ENCODE measurements around the gene NEK8. TPM values are rescaled to one million over a fixed set of nuclear protein-coding genes. Genes with fewer than 3 reads are reported as not detected.

NEK8 gene
- total RNA-seq, 1 donor from 2014 or later, result 8.4 TPM

DNA sequence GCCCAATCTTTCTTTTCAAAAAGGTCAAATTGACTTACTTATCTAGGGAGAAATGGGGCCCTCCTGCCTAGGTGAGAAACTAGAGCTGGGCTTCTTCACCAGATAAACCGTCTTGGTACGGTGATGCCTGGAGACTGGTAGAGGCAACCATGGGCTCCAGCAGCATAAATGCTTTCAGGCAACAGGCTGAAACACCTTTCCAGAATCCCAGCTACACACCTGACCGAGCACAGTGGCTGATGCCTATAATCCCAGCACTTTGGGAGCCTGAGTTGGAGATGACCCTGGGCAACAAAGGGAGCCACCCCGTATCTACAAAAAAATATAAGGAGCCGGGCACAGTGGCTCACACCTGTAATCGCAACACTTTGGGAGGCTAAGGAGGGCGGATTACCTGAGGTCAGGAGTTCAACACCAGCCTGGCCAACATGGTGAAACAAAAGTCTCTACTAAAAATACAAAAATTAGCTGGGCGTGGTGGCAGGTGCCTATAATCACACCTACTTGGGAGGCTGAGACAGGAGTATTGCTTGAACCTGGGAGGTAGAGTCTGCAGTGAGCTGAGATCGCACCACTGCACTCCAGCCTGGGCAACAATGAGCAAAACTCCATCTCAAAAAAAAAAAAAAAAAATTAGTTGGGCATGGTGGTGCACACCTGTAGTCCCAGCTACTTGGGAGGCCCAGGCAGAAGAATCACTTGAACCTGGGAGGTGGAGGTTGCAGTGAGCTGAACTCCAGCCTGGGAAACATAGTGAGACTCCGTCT lies 23.2 kb downstream of the NEK8 start:
- no peak for TF ChIP-seq CTCF (conservative IDR thresholded peaks at IDR 0.05; ENCODE audit: low read depth, low read length)
- no peak overlapping the region for H3K4me3 ChIP-seq (ENCODE audit: low read depth, low read length)
- DNase-seq (ENCODE audit: low read depth), result no peak

- DNase-seq (ENCODE audit: low read depth), result no peak
- TF ChIP-seq CTCF (conservative IDR thresholded peaks at IDR 0.05; ENCODE audit: low read depth, low read length), result no peak
- H3K4me3 ChIP-seq (ENCODE audit: low read depth, low read length), result no peak overlapping the region
These were observed 26.9 kb downstream of the NEK8 start for GRCh38 chr17:28755486-28755885.

DNA sequence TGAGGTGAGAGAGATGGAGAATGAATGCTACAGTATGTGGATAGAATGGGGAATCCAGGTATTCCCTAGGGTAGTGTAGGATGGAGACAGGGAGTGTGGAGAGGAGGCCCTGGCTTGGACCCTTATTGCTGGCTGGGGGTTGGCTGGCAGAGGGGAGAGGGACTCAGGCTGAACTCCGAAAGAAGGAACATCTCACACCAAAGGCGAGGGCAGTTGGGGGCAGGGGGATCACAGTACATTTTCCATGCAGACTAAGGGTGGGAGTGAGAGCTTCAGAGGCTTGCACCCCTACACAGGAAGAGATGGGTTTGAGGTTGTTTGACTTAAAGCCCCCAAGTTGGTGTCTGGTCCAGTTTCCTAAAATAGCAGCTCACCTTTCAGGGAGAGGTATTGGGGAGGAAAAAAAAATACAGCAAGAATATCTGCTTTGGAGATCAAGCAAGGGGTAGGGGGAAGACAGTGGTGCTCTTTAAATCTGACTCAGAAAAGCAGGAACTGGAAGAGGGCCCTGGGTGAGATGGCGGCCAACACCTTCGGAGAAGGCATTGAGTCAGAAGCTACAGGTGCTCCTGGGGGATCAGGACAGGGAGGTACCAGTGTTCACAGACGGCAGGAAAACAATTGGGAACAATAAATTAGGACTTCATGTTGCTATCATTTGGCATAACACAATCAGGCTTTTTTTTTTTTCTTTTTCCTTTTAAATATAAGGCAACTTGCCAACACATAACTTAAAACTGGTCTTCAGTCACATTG lies 27.6 kb downstream of the NEK8 start:
- no peak for DNase-seq (ENCODE audit: low read depth)
- no peak for TF ChIP-seq CTCF (conservative IDR thresholded peaks at IDR 0.05; ENCODE audit: low read depth, low read length)
- H3K4me3 ChIP-seq (ENCODE audit: low read depth, low read length), result no peak overlapping the region

DNA sequence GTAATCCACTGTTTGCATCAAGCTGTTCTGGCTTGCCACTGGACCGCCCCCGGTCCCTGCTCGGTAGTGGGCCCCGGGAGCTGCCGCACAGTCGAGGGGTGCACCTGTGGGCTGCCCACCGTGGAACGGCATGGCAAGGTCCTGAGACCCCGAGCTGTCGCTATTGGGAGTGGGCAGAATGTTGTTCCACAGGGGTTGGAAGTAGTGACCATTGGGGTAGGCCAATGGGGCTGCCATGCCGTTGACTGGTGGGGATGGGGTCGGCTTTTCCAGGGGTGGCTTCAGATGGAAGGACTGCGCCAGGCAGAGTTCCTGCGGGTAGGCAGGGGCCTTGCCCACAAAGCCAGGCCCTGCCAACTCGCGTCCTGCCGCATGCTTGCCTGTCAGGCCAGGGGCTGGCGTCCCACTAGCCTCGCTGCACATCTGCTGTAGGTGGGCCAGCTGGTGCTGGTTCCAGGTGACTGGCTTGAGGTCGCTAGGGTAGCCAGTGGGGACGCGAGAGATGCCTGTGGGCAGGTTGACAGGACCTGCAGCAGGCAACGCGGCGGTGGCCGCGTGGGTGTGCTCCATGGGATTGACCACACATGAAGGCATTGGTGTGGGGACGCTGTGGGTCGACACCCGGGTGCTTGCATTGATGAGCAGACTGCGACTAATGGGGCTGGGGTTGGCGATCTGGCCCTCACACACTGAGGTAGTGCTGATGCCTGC lies 30.0 kb downstream of the NEK8 start:
- TF ChIP-seq CTCF (conservative IDR thresholded peaks at IDR 0.05; ENCODE audit: low read depth, low read length), result no peak
- H3K4me3 ChIP-seq (ENCODE audit: low read depth, low read length), result no peak overlapping the region
- no peak for DNase-seq (ENCODE audit: low read depth)

GRCh38 chr17:28759256-28759865 lies 30.8 kb downstream of the NEK8 start:
- TF ChIP-seq CTCF (conservative IDR thresholded peaks at IDR 0.05; ENCODE audit: low read depth, low read length), result no peak
- DNase-seq (ENCODE audit: low read depth), result no peak
- H3K4me3 ChIP-seq (ENCODE audit: low read depth, low read length), result no peak overlapping the region

GRCh38 chr17:28760601-28761562 lies 32.3 kb downstream of the NEK8 start:
- TF ChIP-seq CTCF (conservative IDR thresholded peaks at IDR 0.05; ENCODE audit: low read depth, low read length), result no peak
- H3K4me3 ChIP-seq (ENCODE audit: low read depth, low read length), result no peak overlapping the region

More at GRCh38 chr17:28760601-28761562, 32.3 kb downstream of the NEK8 start:
- DNase-seq (ENCODE audit: low read depth), result no peak
